Measurements from ENCODE around the gene LRRK1. TPM values are rescaled to one million over a fixed set of nuclear protein-coding genes. Genes with fewer than 3 reads are reported as not detected.
A peak's percentile ranks its signal among the peaks of the same experiment; 100 is the strongest.

Gene LRRK1
- total and polyA plus RNA-seq, 2 experiments from 2014 or later: 2.6 to 4.5 TPM

DNA sequence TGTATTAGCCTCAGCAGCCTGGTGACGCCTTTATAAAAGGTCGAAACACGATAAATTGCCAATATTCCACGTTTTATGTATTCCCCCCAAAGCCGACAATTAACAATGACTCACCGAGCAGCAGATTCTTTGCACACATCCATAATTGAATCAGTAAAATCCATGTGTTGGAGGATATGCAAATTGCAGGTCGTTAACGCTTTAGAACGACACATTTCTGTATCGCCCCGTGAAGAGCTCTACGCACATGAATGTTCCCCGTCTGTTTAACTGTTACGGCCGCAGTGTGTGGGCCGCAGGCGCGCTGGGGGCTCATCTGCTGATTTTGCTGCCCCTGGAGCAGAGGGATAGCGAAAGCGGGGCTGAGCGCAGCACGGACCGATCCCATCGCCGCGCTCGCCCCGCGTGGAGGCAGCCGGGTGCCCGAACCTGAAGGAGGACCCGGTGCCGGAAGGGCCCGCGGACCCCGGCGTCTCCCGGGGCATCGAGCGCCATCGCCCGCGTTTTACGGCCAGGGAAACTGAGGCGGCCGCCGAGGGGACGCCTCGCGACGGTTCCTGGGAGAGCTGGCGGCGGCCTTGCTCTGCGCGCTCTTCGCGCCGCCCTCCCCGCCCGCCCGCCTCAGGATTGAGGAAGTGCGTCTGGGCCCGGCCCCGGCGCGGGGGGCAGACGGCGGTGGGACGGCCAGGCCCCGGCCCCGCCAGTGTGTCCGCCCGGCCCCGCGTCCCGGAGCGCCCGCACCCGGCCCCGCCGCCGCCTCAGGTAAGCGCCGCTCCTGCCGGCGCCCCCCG, at the start of gene LRRK1 (continued):
- TF ChIP-seq, protein P1, sequence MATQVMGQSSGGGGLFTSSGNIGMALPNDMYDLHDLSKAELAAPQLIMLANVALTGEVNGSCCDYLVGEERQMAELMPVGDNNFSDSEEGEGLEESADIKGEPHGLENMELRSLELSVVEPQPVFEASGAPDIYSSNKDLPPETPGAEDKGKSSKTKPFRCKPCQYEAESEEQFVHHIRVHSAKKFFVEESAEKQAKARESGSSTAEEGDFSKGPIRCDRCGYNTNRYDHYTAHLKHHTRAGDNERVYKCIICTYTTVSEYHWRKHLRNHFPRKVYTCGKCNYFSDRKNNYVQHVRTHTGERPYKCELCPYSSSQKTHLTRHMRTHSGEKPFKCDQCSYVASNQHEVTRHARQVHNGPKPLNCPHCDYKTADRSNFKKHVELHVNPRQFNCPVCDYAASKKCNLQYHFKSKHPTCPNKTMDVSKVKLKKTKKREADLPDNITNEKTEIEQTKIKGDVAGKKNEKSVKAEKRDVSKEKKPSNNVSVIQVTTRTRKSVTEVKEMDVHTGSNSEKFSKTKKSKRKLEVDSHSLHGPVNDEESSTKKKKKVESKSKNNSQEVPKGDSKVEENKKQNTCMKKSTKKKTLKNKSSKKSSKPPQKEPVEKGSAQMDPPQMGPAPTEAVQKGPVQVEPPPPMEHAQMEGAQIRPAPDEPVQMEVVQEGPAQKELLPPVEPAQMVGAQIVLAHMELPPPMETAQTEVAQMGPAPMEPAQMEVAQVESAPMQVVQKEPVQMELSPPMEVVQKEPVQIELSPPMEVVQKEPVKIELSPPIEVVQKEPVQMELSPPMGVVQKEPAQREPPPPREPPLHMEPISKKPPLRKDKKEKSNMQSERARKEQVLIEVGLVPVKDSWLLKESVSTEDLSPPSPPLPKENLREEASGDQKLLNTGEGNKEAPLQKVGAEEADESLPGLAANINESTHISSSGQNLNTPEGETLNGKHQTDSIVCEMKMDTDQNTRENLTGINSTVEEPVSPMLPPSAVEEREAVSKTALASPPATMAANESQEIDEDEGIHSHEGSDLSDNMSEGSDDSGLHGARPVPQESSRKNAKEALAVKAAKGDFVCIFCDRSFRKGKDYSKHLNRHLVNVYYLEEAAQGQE (IDR thresholded peaks at IDR 0.05; ENCODE audit: unreplicated experiment): no peak

DNA sequence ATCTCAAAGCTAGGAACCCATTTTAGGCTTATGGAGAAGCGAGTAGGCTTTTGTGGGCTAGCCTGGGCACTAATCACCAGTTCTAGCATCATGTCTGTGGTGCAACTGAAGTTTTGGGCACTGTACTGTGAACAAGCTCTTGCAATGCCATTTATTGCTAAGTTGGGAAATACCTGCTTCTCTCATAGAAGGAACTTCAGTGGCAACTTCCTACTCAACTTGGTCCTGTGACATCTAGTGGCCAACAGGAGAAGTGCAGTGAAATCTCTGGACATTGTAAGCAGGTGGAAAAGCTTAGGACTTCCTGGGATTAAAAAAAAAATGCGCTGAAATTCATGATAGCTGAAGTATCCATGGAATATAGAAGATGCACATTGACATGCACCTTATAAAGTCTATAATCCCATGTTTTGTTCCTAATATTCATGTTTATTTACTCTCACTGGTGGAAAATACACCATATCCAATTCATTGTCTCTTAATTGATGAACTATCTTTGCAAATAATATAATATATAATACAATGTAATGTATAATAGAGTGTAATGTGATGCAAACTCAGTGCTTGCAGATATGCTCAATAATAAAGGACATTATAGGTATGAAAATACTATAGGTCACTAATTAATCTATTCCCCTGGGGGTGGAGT, 46.0 kb upstream of the LRRK1 start:
- H3K4me2 ChIP-seq: no peak overlapping the region
- H3K4me3 Mint-ChIP-seq: no peak overlapping the region
- no peak overlapping the region for H3K27ac Mint-ChIP-seq
- H3K36me3 Mint-ChIP-seq (ENCODE audit: low read depth): no peaks in the 10 kb centered on the region
- no peaks in the 10 kb centered on the region for H3K9me2 ChIP-seq (ENCODE audit: insufficient read depth)
- H3K4me3 ChIP-seq: no peak overlapping the region
- ATAC-seq: peak; percentile 56
- H3K27ac ChIP-seq (ENCODE audit: low read depth): no peak overlapping the region
- peaks cover 16% of the 10 kb centered on the region for H3K27me3 ChIP-seq (ENCODE audit: insufficient read depth)
- H3K4me1 Mint-ChIP-seq: peaks cover 13% of the 10 kb centered on the region; the same call in 2 of the 3 replicates
- H3K36me3 ChIP-seq (ENCODE audit: insufficient read depth): no peaks in the 10 kb centered on the region
- H3K9me3 Mint-ChIP-seq: no peaks in the 10 kb centered on the region; the same call in 2 of the 3 replicates
- TF ChIP-seq POLR2AphosphoS5 (IDR thresholded peaks at IDR 0.05; ENCODE audit: low read depth): no peak
- TF ChIP-seq, protein P2, sequence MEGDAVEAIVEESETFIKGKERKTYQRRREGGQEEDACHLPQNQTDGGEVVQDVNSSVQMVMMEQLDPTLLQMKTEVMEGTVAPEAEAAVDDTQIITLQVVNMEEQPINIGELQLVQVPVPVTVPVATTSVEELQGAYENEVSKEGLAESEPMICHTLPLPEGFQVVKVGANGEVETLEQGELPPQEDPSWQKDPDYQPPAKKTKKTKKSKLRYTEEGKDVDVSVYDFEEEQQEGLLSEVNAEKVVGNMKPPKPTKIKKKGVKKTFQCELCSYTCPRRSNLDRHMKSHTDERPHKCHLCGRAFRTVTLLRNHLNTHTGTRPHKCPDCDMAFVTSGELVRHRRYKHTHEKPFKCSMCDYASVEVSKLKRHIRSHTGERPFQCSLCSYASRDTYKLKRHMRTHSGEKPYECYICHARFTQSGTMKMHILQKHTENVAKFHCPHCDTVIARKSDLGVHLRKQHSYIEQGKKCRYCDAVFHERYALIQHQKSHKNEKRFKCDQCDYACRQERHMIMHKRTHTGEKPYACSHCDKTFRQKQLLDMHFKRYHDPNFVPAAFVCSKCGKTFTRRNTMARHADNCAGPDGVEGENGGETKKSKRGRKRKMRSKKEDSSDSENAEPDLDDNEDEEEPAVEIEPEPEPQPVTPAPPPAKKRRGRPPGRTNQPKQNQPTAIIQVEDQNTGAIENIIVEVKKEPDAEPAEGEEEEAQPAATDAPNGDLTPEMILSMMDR (conservative IDR thresholded peaks at IDR 0.05; ENCODE audit: low read depth in 2 of 2): peak; percentile 88 to 91
- no peak for TF ChIP-seq NANOG (IDR thresholded peaks at IDR 0.05; ENCODE audit: borderline replicate concordance)
- no peak for TF ChIP-seq JUNB (IDR thresholded peaks at IDR 0.05; ENCODE audit: unreplicated experiment)
- TF ChIP-seq CREB1 (CRISPR knock-in tag; IDR thresholded peaks at IDR 0.05; ENCODE audit: low read depth): no peak
- peaks cover 3% of the 10 kb centered on the region; the same call in 1 of the 2 replicates for H3K4me1 ChIP-seq (ENCODE audit: insufficient read depth)
- H3K79me2 ChIP-seq (replicated peaks; ENCODE audit: insufficient read depth): no peaks in the 10 kb centered on the region
- H4K20me1 ChIP-seq (replicated peaks; ENCODE audit: insufficient read depth): no peaks in the 10 kb centered on the region
- H2AFZ ChIP-seq: no peak overlapping the region
- DNase-seq (ENCODE audit: low spot score): peak; percentile 86
- no peaks in the 10 kb centered on the region for H3F3A ChIP-seq (replicated peaks; ENCODE audit: low read depth)
- peaks cover 19% of the 10 kb centered on the region for H3K27me3 Mint-ChIP-seq (ENCODE audit: insufficient read depth, low read depth, poor library complexity)

Data from GM23338 (cell line).